OCI-LY3 (cell line): ENCODE data around the gene AGAP1.

Experiments
- CTCF ChIP-seq: fragments of 200-600, 300-600 bp; sonication (generic); IDR thresholded peaks from 2 replicates; pipeline ENCODE4 v1.5.1; 2014; ENCODE audit warnings: antibody characterized with exemption, low read length, low read depth
- EZH2phosphoT487 ChIP-seq: fragments of 200-600 bp; shearing (Covaris generic); IDR thresholded peaks from 2 replicates; pipeline ENCODE4 v1.6.1; 2018; ENCODE audit warnings: antibody characterized with exemption, mixed run types, low read depth

GRCh38 chr2:235896061-235896460 lies 402.2 kb downstream of the AGAP1 start:
- TF ChIP-seq CTCF (no peak), EZH2phosphoT487 (no peak)
